CD4-positive, alpha-beta T cell (primary cell): ENCODE results near the gene PWWP2A. TPM values are rescaled to one million over a fixed set of nuclear protein-coding genes. Genes with fewer than 3 reads are reported as not detected.
"Not testable (repeated sequence)": the region's sequence is repeated elsewhere in the genome, so short reads cannot be mapped to it uniquely, and the experiment has no call there.

Source experiments
- ATAC-seq: fragments of 200-7000 bp; cut with Tn5 transposase; one replicate; pipeline ENCODE4 v1.10.0; 2022; ENCODE audit warnings: mild to moderate bottlenecking; ENCODE audit not compliant: poor library complexity
- CTCF ChIA-PET: fragments of 350-600 bp; sonication (Branson Sonifier 250); formaldehyde crosslinking; loops from one replicate; lab custom pipeline; 2021; ENCODE audit warnings: antibody characterized with exemption, inconsistent platforms; lab: Charles Lee
- POLR2A ChIA-PET: fragments of 350-600 bp; sonication (Branson Sonifier 250); formaldehyde crosslinking; loops from one replicate; lab custom pipeline; 2021; ENCODE audit warnings: antibody characterized with exemption, inconsistent platforms; lab: Charles Lee
- DNase-seq, 14 experiments: peaks; one replicate each; pipeline ENCODE4 v3.0.0-alpha.2; 2013 to 2020; ENCODE audit warnings: mixed read lengths in 2 of 14
- H3K27ac ChIP-seq, 2 donors: one replicate each; pipeline versions ENCODE4 v1.5.1 to v1.7.0; 2013; ENCODE audit warnings: low read length in 2 of 2, low read depth in 1 of 2, mild to moderate bottlenecking in 1 of 2
- H3K27me3 ChIP-seq, 2 experiments: 1 replicate in 1 of 2; 2 replicates in 1 of 2; pipeline versions ENCODE4 v1.6.1 to v1.7.0; 2013; ENCODE audit warnings: low read length in 2 of 2, control low read depth in 1 of 2, mild to moderate bottlenecking in 1 of 2, moderate library complexity in 1 of 2; ENCODE audit not compliant: insufficient read depth in 2 of 2, control insufficient read depth in 1 of 2
- H3K36me3 ChIP-seq: one replicate; pipeline ENCODE4 v1.6.1; 2013; ENCODE audit warnings: low read length, control low read depth; ENCODE audit not compliant: insufficient read depth
- H3K4me1 ChIP-seq: one replicate; pipeline ENCODE4 v1.6.1; 2013; ENCODE audit warnings: low read length, control low read depth; ENCODE audit not compliant: insufficient read depth
- H3K4me3 ChIP-seq: one replicate; pipeline ENCODE4 v1.5.1; 2013; ENCODE audit warnings: mild to moderate bottlenecking, low read length, moderate library complexity
- H3K9me3 ChIP-seq, 2 experiments: 1 replicate in 1 of 2; 2 replicates in 1 of 2; pipeline versions ENCODE4 v1.6.1 to v1.7.0; 2013; ENCODE audit warnings: low read length in 2 of 2, mild to moderate bottlenecking in 2 of 2, control low read depth in 1 of 2, moderate library complexity in 1 of 2; ENCODE audit not compliant: control insufficient read depth in 1 of 2, insufficient read depth in 1 of 2
- H3K27ac Mint-ChIP-seq: one replicate; pipeline ENCODE4 v1.8.0; 2020; ENCODE audit warnings: mixed read lengths
- H3K27me3 Mint-ChIP-seq: one replicate; pipeline ENCODE4 v1.8.0; 2021; ENCODE audit warnings: mixed read lengths
- H3K36me3 Mint-ChIP-seq: one replicate; pipeline ENCODE4 v1.8.0; 2021; ENCODE audit warnings: low read depth, mixed read lengths
- H3K4me1 Mint-ChIP-seq: one replicate; pipeline ENCODE4 v1.8.0; 2021; ENCODE audit warnings: low read depth, mixed read lengths
- H3K4me3 Mint-ChIP-seq: one replicate; pipeline ENCODE4 v1.8.0; 2020; ENCODE audit warnings: mild to moderate bottlenecking, mixed read lengths
- H3K9me3 Mint-ChIP-seq: one replicate; pipeline ENCODE4 v1.8.0; 2020; ENCODE audit warnings: mixed read lengths
- CTCF ChIP-seq: fragments of 200-600 bp; IDR thresholded peaks from one replicate; pipeline ENCODE4 v1.8.0; 2022; ENCODE audit warnings: antibody characterized with exemption, mild to moderate bottlenecking
- intact Hi-C, 2 experiments: fragments of 100-400 bp; cut with DNase I in 1 of 2; cut with micrococcal nuclease in 1 of 2; formaldehyde crosslinking; loops; one replicate each; pipeline versions ENCODE4 v1.15.1 to v1.9.0; 2023 to 2025; cut with DNase I, micrococcal nuclease
- total RNA-seq, 174 experiments: library from RNA in 2 of 174; stranded (reverse) in 2 of 174; gene quantifications; one replicate each; pipeline ENCODE4 v1.2.3 and lab custom pipeline; 2021 to 2026

Gene PWWP2A
- total RNA-seq, 2 experiments from 2014 or later: 18.2 to 23.2 TPM

GRCh38 chr5:160162910-160163309 is 43.7 kb upstream of the PWWP2A start:
- no peak overlapping the region for H3K4me3 Mint-ChIP-seq
- Histone ChIP-seq H3K4me1 (peaks cover 9% of the 10 kb centered on the region), H3K27ac (no peak overlapping the region), H3K4me3 (no peak overlapping the region), H3K27me3 (peaks cover 5% of the 10 kb centered on the region in 2 experiments), H3K9me3 (no peaks in the 10 kb centered on the region), H3K36me3 (no peaks in the 10 kb centered on the region)
- no peaks in the 10 kb centered on the region for H3K4me1 Mint-ChIP-seq
- ATAC-seq (no peak), DNase-seq (no peak)
- H3K9me3 Mint-ChIP-seq: no peaks in the 10 kb centered on the region
- peaks cover 17% of the 10 kb centered on the region for H3K27me3 Mint-ChIP-seq
- no peak overlapping the region for H3K27ac Mint-ChIP-seq
- TF ChIP-seq CTCF: no peak
- CTCF ChIA-PET: interaction anchor here (0.7 kb wide), 1 partner anchor 28 kb away, joined by 3 read pairs; no protein-coding TSS in a partner anchor
- intact Hi-C loops: no loop called here
- H3K36me3 Mint-ChIP-seq: no peaks in the 10 kb centered on the region
- POLR2A ChIA-PET: no interaction called here

- ChIA-PET POLR2A (no interaction called here), CTCF (no interaction called here)
- Mint-ChIP-seq H3K27me3 (peaks cover 9% of the 10 kb centered on the region), H3K27ac (no peak overlapping the region), H3K4me3 (no peak overlapping the region), H3K36me3 (no peaks in the 10 kb centered on the region), H3K4me1 (no peaks in the 10 kb centered on the region), H3K9me3 (no peaks in the 10 kb centered on the region)
- TF ChIP-seq CTCF: no peak
- intact Hi-C loops: no loop called here
- H3K4me3 ChIP-seq: no peak overlapping the region
- no peak for ATAC-seq
- H3K9me3 ChIP-seq: no peaks in the 10 kb centered on the region
- peaks cover 0 to 2% of the 10 kb centered on the region in 2 experiments for H3K27me3 ChIP-seq
- H3K36me3 ChIP-seq: no peaks in the 10 kb centered on the region
- DNase-seq: no peak
- no peak overlapping the region for H3K27ac ChIP-seq
- H3K4me1 ChIP-seq: peaks cover 9% of the 10 kb centered on the region
These were observed 42.4 kb upstream of the PWWP2A start for GRCh38 chr5:160161626-160162025.

- H3K36me3 Mint-ChIP-seq, intact Hi-C loops, H3K27me3 ChIP-seq, H3K27ac ChIP-seq, POLR2A ChIA-PET, DNase-seq, H3K4me3 ChIP-seq, H3K9me3 Mint-ChIP-seq, H3K4me1 ChIP-seq, H3K27ac Mint-ChIP-seq, H3K36me3 ChIP-seq, H3K9me3 ChIP-seq, H3K4me3 Mint-ChIP-seq, H3K4me1 Mint-ChIP-seq, ATAC-seq, CTCF ChIA-PET, H3K27me3 Mint-ChIP-seq: not testable (repeated sequence)
These were observed 41.6 kb upstream of the PWWP2A start for GRCh38 chr5:160160875-160161274.
